ENCODE results near the gene CAMTA1. TPM values are rescaled to one million over a fixed set of nuclear protein-coding genes. Genes with fewer than 3 reads are reported as not detected.

CAMTA1 gene
- polyA plus RNA-seq, 1 donor from 2014 or later = 162 TPM

DNA sequence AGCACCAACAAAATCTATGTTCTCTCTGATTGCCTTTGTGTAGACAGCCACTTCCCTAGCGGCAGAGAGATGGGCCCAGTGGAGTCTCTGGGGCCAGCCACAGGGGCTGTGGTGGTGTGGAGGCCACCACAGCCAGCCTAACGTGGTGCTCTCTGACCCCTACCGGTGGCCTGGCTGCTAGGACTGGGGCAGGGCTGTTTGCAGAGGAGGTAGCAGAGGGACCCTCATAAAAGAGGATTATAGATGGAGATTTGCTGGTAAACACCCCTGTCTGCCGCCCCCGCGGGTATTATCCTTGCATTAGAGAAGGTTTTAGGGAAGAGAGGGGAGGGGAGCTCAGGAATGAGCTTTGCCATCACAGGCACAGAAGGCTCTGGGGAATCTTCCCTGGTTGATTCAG lies 675.6 kb downstream of the CAMTA1 start:
- H3K4me2 ChIP-seq (ENCODE audit: low read length) = no peak overlapping the region
- H3K9ac ChIP-seq (ENCODE audit: low read length) = no peak overlapping the region
- H3F3A ChIP-seq (ENCODE audit: insufficient read depth, low read length, poor library complexity, severe bottlenecking) = no peaks in the 10 kb centered on the region
- TF ChIP-seq SMC3 (conservative IDR thresholded peaks at IDR 0.05; ENCODE audit: poor library complexity) (no peak), RAD21 (conservative IDR thresholded peaks at IDR 0.05) (no peak), CTCF (IDR thresholded peaks at IDR 0.05; ENCODE audit: poor library complexity, severe bottlenecking) (no peak), TAF1 (IDR thresholded peaks at IDR 0.05; ENCODE audit: low read depth) (no peak), EZH2 (IDR thresholded peaks at IDR 0.05; ENCODE audit: borderline replicate concordance, insufficient read depth, low read length, poor library complexity, severe bottlenecking) (no peak), POLR2AphosphoS5 (IDR thresholded peaks at IDR 0.05) (no peak), REST (IDR thresholded peaks at IDR 0.05; ENCODE audit: borderline replicate concordance) (no peak)
- H3K36me3 ChIP-seq (ENCODE audit: insufficient read depth, low read length) = no peaks in the 10 kb centered on the region
- no peaks in the 10 kb centered on the region for H3K9me2 ChIP-seq (ENCODE audit: insufficient read depth, low read length)
- no peaks in the 10 kb centered on the region for H3K9me3 ChIP-seq (ENCODE audit: low read length)
- no peak overlapping the region for H3K4me3 ChIP-seq (ENCODE audit: low read length)
- no peak overlapping the region for H3K27ac ChIP-seq (ENCODE audit: low read length)
- H3K79me2 ChIP-seq (replicated peaks; ENCODE audit: insufficient read depth, low read length) = no peaks in the 10 kb centered on the region
- no peaks in the 10 kb centered on the region for H3K27me3 ChIP-seq (ENCODE audit: insufficient read depth, low read depth, low read length)
- no peaks in the 10 kb centered on the region for H4K20me1 ChIP-seq (ENCODE audit: insufficient read depth)
- H2AFZ ChIP-seq (ENCODE audit: low read depth, low read length) = no peak overlapping the region

- no peak overlapping the region for H2AFZ ChIP-seq (ENCODE audit: low read depth, low read length)
- H3K4me3 ChIP-seq (ENCODE audit: low read length) = no peak overlapping the region
- H3K27me3 ChIP-seq (ENCODE audit: insufficient read depth, low read depth, low read length) = no peaks in the 10 kb centered on the region
- H3K9me3 ChIP-seq (ENCODE audit: low read length) = no peaks in the 10 kb centered on the region
- H3K9me2 ChIP-seq (ENCODE audit: insufficient read depth, low read length) = no peaks in the 10 kb centered on the region
- no peak overlapping the region for H3K9ac ChIP-seq (ENCODE audit: low read length)
- no peak for TF ChIP-seq CTCF (IDR thresholded peaks at IDR 0.05; ENCODE audit: poor library complexity, severe bottlenecking)
- no peak for TF ChIP-seq REST (IDR thresholded peaks at IDR 0.05; ENCODE audit: borderline replicate concordance)
- TF ChIP-seq POLR2AphosphoS5 (IDR thresholded peaks at IDR 0.05) = no peak
- H3K36me3 ChIP-seq (ENCODE audit: insufficient read depth, low read length) = no peaks in the 10 kb centered on the region
- H3K79me2 ChIP-seq (replicated peaks; ENCODE audit: insufficient read depth, low read length) = no peaks in the 10 kb centered on the region
- H4K20me1 ChIP-seq (ENCODE audit: insufficient read depth) = no peaks in the 10 kb centered on the region
- no peak overlapping the region for H3K27ac ChIP-seq (ENCODE audit: low read length)
- no peaks in the 10 kb centered on the region for H3F3A ChIP-seq (ENCODE audit: insufficient read depth, low read length, poor library complexity, severe bottlenecking)
- H3K4me2 ChIP-seq (ENCODE audit: low read length) = no peak overlapping the region
Observed at GRCh38 chr1:7462617-7463016, 677.4 kb downstream of the CAMTA1 start.

Measured in neural cell (in vitro differentiated cells).